Smooth muscle cell (in vitro differentiated cells): ENCODE measurements around the gene TXNL4A. TPM values are rescaled to one million over a fixed set of nuclear protein-coding genes. Genes with fewer than 3 reads are reported as not detected.
"Not testable (repeated sequence)": the region's sequence is repeated elsewhere in the genome, so short reads cannot be mapped to it uniquely, and the experiment has no call there.

ENCODE experiments used
- DNase-seq: peaks from one replicate; lab custom pipeline; 2025; ENCODE audit not compliant: unreplicated experiment; lab: John Stamatoyannopoulos, UW
- H2AFZ ChIP-seq: fragments of 200-600 bp; sonication (generic); 2 replicates; pipeline ENCODE4 v1.6.0; 2016; ENCODE audit warnings: antibody characterized with exemption, low read depth, mild to moderate bottlenecking
- H3F3A ChIP-seq: fragments of 200-600 bp; sonication (generic); 2 replicates; pipeline ENCODE4 v1.6.0; 2017; ENCODE audit warnings: antibody characterized with exemption, low read depth
- H3K27ac ChIP-seq: fragments of 200-600 bp; sonication (generic); 2 replicates; pipeline ENCODE4 v1.5.1; 2016; ENCODE audit warnings: low read depth, mild to moderate bottlenecking
- H3K27me3 ChIP-seq: fragments of 200-600 bp; sonication (generic); 2 replicates; pipeline ENCODE4 v1.6.1; 2016; ENCODE audit warnings: low read depth, mild to moderate bottlenecking
- H3K36me3 ChIP-seq: fragments of 200-600 bp; sonication (generic); 2 replicates; pipeline ENCODE4 v1.5.1; 2016; ENCODE audit warnings: low read depth
- H3K4me1 ChIP-seq: fragments of 200-600 bp; sonication (generic); 2 replicates; pipeline ENCODE4 v1.5.1; 2016; ENCODE audit warnings: low read depth
- H3K4me2 ChIP-seq: fragments of 200-600 bp; sonication (generic); 2 replicates; pipeline ENCODE4 v1.6.0; 2016; ENCODE audit warnings: mild to moderate bottlenecking
- H3K4me3 ChIP-seq: fragments of 200-600 bp; sonication (generic); 2 replicates; pipeline ENCODE4 v1.5.1; 2016; ENCODE audit warnings: mild to moderate bottlenecking
- H3K79me2 ChIP-seq: fragments of 200-600 bp; sonication (generic); 2 replicates; pipeline ENCODE4 v1.6.0; 2016; ENCODE audit warnings: low read depth, mild to moderate bottlenecking
- H3K9ac ChIP-seq: fragments of 200-600 bp; sonication (generic); 2 replicates; pipeline ENCODE4 v1.6.0; 2016; ENCODE audit warnings: low read depth
- H3K9me3 ChIP-seq: fragments of 200-600 bp; sonication (generic); replicated peaks from 2 replicates; pipeline ENCODE4 v1.5.1; 2016; ENCODE audit warnings: low read depth
- H4K20me1 ChIP-seq: fragments of 200-600 bp; sonication (generic); 2 replicates; pipeline ENCODE4 v1.6.0; 2016; ENCODE audit warnings: low read depth
- CTCF ChIP-seq: fragments of 200-600 bp; sonication (generic); IDR thresholded peaks from 2 replicates; pipeline ENCODE4 v1.5.1; 2017; ENCODE audit warnings: borderline replicate concordance, mild to moderate bottlenecking, antibody characterized with exemption; ENCODE audit not compliant: insufficient read depth, poor library complexity, severe bottlenecking
- WGBS: methylation state at CpG from one replicate; pipeline ENCODE4 v1.1.7; 2016; ENCODE audit warnings: low lambda C conversion rate; 5-methylcytosine and 5-hydroxymethylcytosine counted together
- polyA plus RNA-seq: library from polyadenylated mRNA; unstranded; fragments of >200 nt; fragmentation: Nextera tagmentation; extraction: Ambion mirVana; gene quantifications from 2 replicates; pipeline ENCODE4 v1.2.1, GENCODE V29; 2016
- total RNA-seq: library from RNA; depleted of rRNA; stranded (reverse); fragments of >200 nt; gene quantifications from 2 replicates; pipeline ENCODE4 v1.2.3, GENCODE V29; 2014

Gene TXNL4A
- total and polyA plus RNA-seq, 2 experiments from 2014 or later: 62.2 to 243 TPM

GRCh38 chr18:80029690-80030089 is 41.3 kb upstream of the TXNL4A start:
- H3K79me2 ChIP-seq: peaks cover 1% of the 10 kb centered on the region
- TF ChIP-seq CTCF: no peak
- no peak for DNase-seq
- H3K27ac ChIP-seq: no peak overlapping the region
- H3K27me3 ChIP-seq: no peaks in the 10 kb centered on the region
- H3K9me3 ChIP-seq: no peaks in the 10 kb centered on the region
- no peaks in the 10 kb centered on the region for H3K36me3 ChIP-seq
- H4K20me1 ChIP-seq: no peaks in the 10 kb centered on the region
- H3K4me1 ChIP-seq: peaks cover 1% of the 10 kb centered on the region
- H3K4me3 ChIP-seq: no peak overlapping the region
- no peak overlapping the region for H3K9ac ChIP-seq
- H3F3A ChIP-seq: no peaks in the 10 kb centered on the region
- no peak overlapping the region for H3K4me2 ChIP-seq
- H2AFZ ChIP-seq: no peak overlapping the region
- 91% methylated on average over 1 of the region's 1 CpG for WGBS

GRCh38 chr18:80027719-80028118 is 39.4 kb upstream of the TXNL4A start:
- DNase-seq, H3K27me3 ChIP-seq, H3K36me3 ChIP-seq, H3K9ac ChIP-seq, H4K20me1 ChIP-seq, H3K4me3 ChIP-seq, H2AFZ ChIP-seq, H3F3A ChIP-seq, H3K4me1 ChIP-seq, H3K27ac ChIP-seq, H3K4me2 ChIP-seq, H3K79me2 ChIP-seq: not testable (repeated sequence)
- peaks cover 12% of the 10 kb centered on the region for H3K9me3 ChIP-seq

GRCh38 chr18:80026363-80026762 is 38.0 kb upstream of the TXNL4A start:
- DNase-seq: no peak
- no peaks in the 10 kb centered on the region for H3K36me3 ChIP-seq
- no peaks in the 10 kb centered on the region for H3K4me1 ChIP-seq
- H3K27me3 ChIP-seq: no peaks in the 10 kb centered on the region
- H3F3A ChIP-seq: no peaks in the 10 kb centered on the region
- no peak for TF ChIP-seq CTCF
- no peak overlapping the region for H3K27ac ChIP-seq
- WGBS: 91% methylated on average over 7 of the region's 7 CpGs
- H3K9ac ChIP-seq: no peak overlapping the region
- no peak overlapping the region for H3K4me3 ChIP-seq
- H3K79me2 ChIP-seq: no peaks in the 10 kb centered on the region
- H3K9me3 ChIP-seq: peaks cover 26% of the 10 kb centered on the region
- H4K20me1 ChIP-seq: no peaks in the 10 kb centered on the region
- H2AFZ ChIP-seq: no peak overlapping the region
- no peak overlapping the region for H3K4me2 ChIP-seq

- Histone ChIP-seq H3K9me3 (peaks cover 35% of the 10 kb centered on the region), H2AFZ (no peak overlapping the region), H3K4me1 (no peaks in the 10 kb centered on the region), H3K4me2 (no peak overlapping the region), H4K20me1 (no peaks in the 10 kb centered on the region), H3K27ac (no peak overlapping the region), H3K9ac (no peak overlapping the region), H3F3A (no peaks in the 10 kb centered on the region), H3K4me3 (no peak overlapping the region), H3K36me3 (no peaks in the 10 kb centered on the region), H3K79me2 (no peaks in the 10 kb centered on the region), H3K27me3 (no peaks in the 10 kb centered on the region)
- peak; percentile 43 for TF ChIP-seq CTCF
- no peak for DNase-seq
- 81% methylated on average over 4 of the region's 4 CpGs for WGBS
Observed at GRCh38 chr18:80023173-80023572, 34.8 kb upstream of the TXNL4A start.
